Sigmoid colon (tissue), 4 donors: ENCODE measurements around the gene GRK6.

ENCODE experiments used
- CTCF ChIP-seq, 4 experiments: fragments of 450-650 bp in 3 of 4; fragments of 200-600 bp in 1 of 4; IDR thresholded peaks; one replicate each; pipeline ENCODE4 v1.5.1; 2016 to 2019; ENCODE audit warnings: antibody characterized with exemption in 4 of 4, mild to moderate bottlenecking in 3 of 4, moderate library complexity in 2 of 4
- EP300 ChIP-seq, 4 donors: sonication (generic); formaldehyde crosslinking; IDR thresholded peaks; one replicate each; pipeline ENCODE4 v1.6.1; 2017; ENCODE audit warnings: antibody characterized with exemption in 4 of 4
- POLR2A ChIP-seq, 2 donors: fragments of 450-650 bp; IDR thresholded peaks; one replicate each; pipeline ENCODE4 v1.6.1; 2016; ENCODE audit warnings: antibody characterized with exemption in 2 of 2, mild to moderate bottlenecking in 2 of 2, moderate library complexity in 2 of 2
- POLR2AphosphoS5 ChIP-seq, 4 donors: sonication (generic); formaldehyde crosslinking; IDR thresholded peaks; one replicate each; pipeline ENCODE4 v1.6.1; 2017; ENCODE audit warnings: antibody characterized with exemption in 4 of 4

GRCh38 chr5:177486256-177486655 is 59.8 kb downstream of the GRK6 start:
- no peak for TF ChIP-seq EP300 (IDR thresholded peaks at IDR 0.05)
- no peak for TF ChIP-seq POLR2A (IDR thresholded peaks at IDR 0.05)
- no peak for TF ChIP-seq CTCF (IDR thresholded peaks at IDR 0.05)
- peak in 2 of 4 donors; percentile 55 to 61 for TF ChIP-seq POLR2AphosphoS5 (IDR thresholded peaks at IDR 0.05)
